Pancreas (tissue), 10 donors: Measurements from ENCODE around the gene XRCC3. TPM values are rescaled to one million over a fixed set of nuclear protein-coding genes. Genes with fewer than 3 reads are reported as not detected.
A peak's percentile ranks its signal among the peaks of the same experiment; 100 is the strongest.

Experiments used
- ATAC-seq, 4 donors: fragments of 200-7000 bp; cut with Tn5 transposase; one replicate each; pipeline versions ENCODE4 v1.8.0 to v1.9.1; 2020; ENCODE audit warnings: mild to moderate bottlenecking in 4 of 4, moderate library complexity in 4 of 4
- DNase-seq, 6 donors: peaks; one replicate each; pipeline ENCODE4 v3.0.0-alpha.2; 2020
- FAIRE-seq: peaks from 2 replicates; lab custom pipeline; 2012; peaks lifted over from hg19 to GRCh38; lab: Jason Lieb, UNC
- H3K27ac ChIP-seq, 4 donors: fragments of 200-600 bp; sonication (generic); 1 replicate in 3 of 4; 2 replicates in 1 of 4; pipeline versions ENCODE4 v1.5.0 to v1.8.0; 2020
- H3K27me3 ChIP-seq, 4 donors: fragments of 200-600 bp; one replicate each; pipeline ENCODE4 v1.8.0; 2021
- H3K36me3 ChIP-seq, 3 donors: fragments of 200-600 bp; sonication (generic) in 1 of 3; one replicate each; pipeline versions ENCODE4 v1.5.0 to v1.8.0; 2020 to 2021
- H3K4me1 ChIP-seq, 3 donors: fragments of 200-600 bp; one replicate each; pipeline ENCODE4 v1.8.0; 2021
- H3K4me3 ChIP-seq, 4 donors: fragments of 200-600 bp; sonication (generic) in 2 of 4; one replicate each; pipeline versions ENCODE4 v1.5.0 to v1.8.0; 2020 to 2021
- H3K9me3 ChIP-seq, 4 donors: fragments of 200-600 bp; one replicate each; pipeline ENCODE4 v1.8.0; 2021
- CTCF ChIP-seq, 4 donors: fragments of 200-600 bp; sonication (generic) in 3 of 4; IDR thresholded peaks; one replicate each; pipeline versions ENCODE4 v1.5.0 to v1.8.0; 2021; ENCODE audit warnings: antibody characterized with exemption in 4 of 4
- WGBS, 2 donors: extraction: QIAGEN DNeasy Blood & Tissue Kit; methylation state at CpG; one replicate each; pipeline ENCODE4 v1.1.7; 2013; 5-methylcytosine and 5-hydroxymethylcytosine counted together
- intact Hi-C, 3 donors: fragments of 100-400 bp; cut with DNase I; formaldehyde crosslinking; loops; one replicate each; pipeline versions ENCODE4 v1.11.1 to v1.14.2; 2022
- polyA plus RNA-seq, 2 donors: library from polyadenylated mRNA; stranded (reverse); fragments of 200-250 nt; gene quantifications; one replicate each; pipeline ENCODE4 v1.2.3, GENCODE V29; 2013
- total RNA-seq, 6 donors: library from RNA; stranded (reverse); fragmentation: NEBNext Ultra II Directional in 4 of 6; extraction: Animal tissue kit (Norgen Biotek cat#: 25700) in 4 of 6; gene quantifications; one replicate each; pipeline versions ENCODE4 v1.2.1 to v1.2.4, GENCODE V29; 2021 to 2023
- donor health status: healthy with polysubstance abuse.
- donor health status: DM: no; HTN: no; CAD: no; lungs with moderate emphysema.
- donor health status: DM: no; HTN: no; CAD: no.
- donor health status: control.
- donor health status: control.
- donor health status: Bipolar disorder and iron deficiency.
- donor health status: DM: yes; HTN: yes; CAD: no.
- donor health status: DM: no; HTN: no; CAD: no.
- donor health status: DM: no; HTN: no; CAD: no.
- donor health status: DM: yes; HTN: yes; CAD: no.

Gene XRCC3
- total and polyA plus RNA-seq, 8 donors = 1.7 to 5.2 (median 3.0) TPM

GRCh38 chr14:103734081-103734888 is 19.0 kb upstream of the XRCC3 start:
- ATAC-seq (no peak), FAIRE-seq (no peak), DNase-seq (peak in 2 of 6 donors; percentile 52 to 53)
- Histone ChIP-seq H3K27me3 (no peaks in the 10 kb centered on the region), H3K27ac (no peak overlapping the region), H3K9me3 (no peaks in the 10 kb centered on the region), H3K36me3 (peaks cover 0 to 40% (median 12%) of the 10 kb centered on the region in 3 donors), H3K4me1 (peaks cover 10 to 13% (median 12%) of the 10 kb centered on the region in 3 donors), H3K4me3 (no peak overlapping the region)
- intact Hi-C loops = loop anchor here in 1 of 3 donors (10.0 kb wide), 1 partner anchor 181 kb away; no protein-coding TSS in a partner anchor
- TF ChIP-seq CTCF (IDR thresholded peaks at IDR 0.05) = no peak
- 91% methylated on average over 23 of the region's 23 CpGs for WGBS, 2 donors

GRCh38 chr14:103733651-103734050 is 18.4 kb upstream of the XRCC3 start:
- intact Hi-C loops = loop anchor here in 1 of 3 donors (10.0 kb wide), 1 partner anchor 181 kb away; no protein-coding TSS in a partner anchor
- Histone ChIP-seq H3K9me3 (no peaks in the 10 kb centered on the region), H3K36me3 (peaks cover 0 to 36% (median 7%) of the 10 kb centered on the region in 3 donors), H3K4me1 (peaks cover 10 to 17% (median 13%) of the 10 kb centered on the region in 3 donors), H3K27me3 (no peaks in the 10 kb centered on the region), H3K27ac (no peak overlapping the region), H3K4me3 (no peak overlapping the region)
- TF ChIP-seq CTCF (IDR thresholded peaks at IDR 0.05) = no peak
- ATAC-seq (no peak), FAIRE-seq (no peak), DNase-seq (peak in 1 of 6 donors; percentile 47)
- WGBS, 2 donors = 88% methylated on average over 14 of the region's 14 CpGs

- ATAC-seq (no peak), DNase-seq (peak in 1 of 6 donors; percentile 30), FAIRE-seq (no peak)
- no peaks in the 10 kb centered on the region for H3K9me3 ChIP-seq
- intact Hi-C loops = loop anchor here in 1 of 3 donors (10.0 kb wide), 1 partner anchor 182 kb away; no protein-coding TSS in a partner anchor
- no peak for TF ChIP-seq CTCF (IDR thresholded peaks at IDR 0.05)
- whole genome bisulfite sequencing, 2 donors = 85 to 87% methylated on average over 9 of the region's 9 CpGs
- H3K4me3 ChIP-seq = no peak overlapping the region
- no peak overlapping the region for H3K27ac ChIP-seq
- no peaks in the 10 kb centered on the region for H3K27me3 ChIP-seq
- H3K4me1 ChIP-seq = peaks cover 10 to 17% (median 13%) of the 10 kb centered on the region in 3 donors
- H3K36me3 ChIP-seq = peaks cover 0 to 31% (median 2%) of the 10 kb centered on the region in 3 donors
These were observed 17.8 kb upstream of the XRCC3 start for GRCh38 chr14:103732868-103733620.

- Histone ChIP-seq H3K27ac (no peak overlapping the region), H3K4me3 (no peak overlapping the region), H3K36me3 (peaks cover 0 to 23% (median 0%) of the 10 kb centered on the region in 3 donors), H3K27me3 (no peaks in the 10 kb centered on the region), H3K9me3 (no peaks in the 10 kb centered on the region), H3K4me1 (peaks cover 10 to 17% (median 13%) of the 10 kb centered on the region in 3 donors)
- DNase-seq (peak in 1 of 6 donors; percentile 81), ATAC-seq (no peak), FAIRE-seq (no peak)
- TF ChIP-seq CTCF (IDR thresholded peaks at IDR 0.05) = no peak
- intact Hi-C loops = loop anchor here in 1 of 3 donors (10.0 kb wide), 1 partner anchor 183 kb away; no protein-coding TSS in a partner anchor
- WGBS, 2 donors = 91 to 92% methylated on average over 22 to 24 of the region's 24 CpGs
These were observed 16.9 kb upstream of the XRCC3 start for GRCh38 chr14:103731916-103732867.
